ENCODE results near the gene MLXIP.

MLXIP gene

GRCh38 chr12:122076743-122077495, 1.6 kb upstream of the MLXIP start:
- DNase-seq (ENCODE audit: low read depth in 1 of 2, low spot score in 1 of 2), result no peak

- DNase-seq (ENCODE audit: low read depth in 1 of 2, low spot score in 1 of 2), result no peak
These were observed 526 bp downstream of the MLXIP start for GRCh38 chr12:122079033-122079531.

- no peak for DNase-seq (ENCODE audit: low read depth in 1 of 2, low spot score in 1 of 2)
These were observed 1.1 kb downstream of the MLXIP start for GRCh38 chr12:122079532-122080081.

- DNase-seq (ENCODE audit: low read depth in 1 of 2, low spot score in 1 of 2), result no peak
These were observed 1.9 kb downstream of the MLXIP start for GRCh38 chr12:122080149-122081082.

- DNase-seq (ENCODE audit: low read depth in 1 of 2, low spot score in 1 of 2), result no peak
These were observed 2.6 kb downstream of the MLXIP start for GRCh38 chr12:122081083-122081696.

GRCh38 chr12:122081697-122082221, 3.2 kb downstream of the MLXIP start:
- DNase-seq (ENCODE audit: low read depth in 1 of 2, low spot score in 1 of 2), result no peak

GRCh38 chr12:122082621-122083356, 4.2 kb downstream of the MLXIP start:
- DNase-seq (ENCODE audit: low read depth in 1 of 2, low spot score in 1 of 2), result no peak

- DNase-seq (ENCODE audit: low read depth in 1 of 2, low spot score in 1 of 2), result no peak
These were observed 6.4 kb downstream of the MLXIP start for GRCh38 chr12:122084857-122085405.

- DNase-seq (ENCODE audit: low read depth in 1 of 2, low spot score in 1 of 2), result no peak
These were observed 7.0 kb downstream of the MLXIP start for GRCh38 chr12:122085591-122085990.

- no peak for DNase-seq (ENCODE audit: low read depth in 1 of 2, low spot score in 1 of 2)
These were observed 7.6 kb downstream of the MLXIP start for GRCh38 chr12:122086116-122086515.

GRCh38 chr12:122086641-122087285, 8.2 kb downstream of the MLXIP start:
- DNase-seq (ENCODE audit: low read depth in 1 of 2, low spot score in 1 of 2), result no peak

- no peak for DNase-seq (ENCODE audit: low read depth in 1 of 2, low spot score in 1 of 2)
These were observed 9.0 kb downstream of the MLXIP start for GRCh38 chr12:122087431-122088178.

GRCh38 chr12:122088179-122088810, 9.7 kb downstream of the MLXIP start:
- DNase-seq (ENCODE audit: low read depth in 1 of 2, low spot score in 1 of 2), result no peak

GRCh38 chr12:122089077-122089476, 10.5 kb downstream of the MLXIP start:
- DNase-seq (ENCODE audit: low read depth in 1 of 2, low spot score in 1 of 2), result no peak

GRCh38 chr12:122090759-122091515, 12.4 kb downstream of the MLXIP start:
- no peak for DNase-seq (ENCODE audit: low read depth in 1 of 2, low spot score in 1 of 2)

GRCh38 chr12:122093098-122093883, 14.7 kb downstream of the MLXIP start:
- DNase-seq (ENCODE audit: low read depth in 1 of 2, low spot score in 1 of 2), result no peak
